NCI-H345 (cell line): ENCODE measurements around the gene AGTPBP1.

Source experiments
- DNase-seq: peaks from one replicate; lab custom pipeline; 2025; lab: John Stamatoyannopoulos, UW

AGTPBP1 gene

DNA sequence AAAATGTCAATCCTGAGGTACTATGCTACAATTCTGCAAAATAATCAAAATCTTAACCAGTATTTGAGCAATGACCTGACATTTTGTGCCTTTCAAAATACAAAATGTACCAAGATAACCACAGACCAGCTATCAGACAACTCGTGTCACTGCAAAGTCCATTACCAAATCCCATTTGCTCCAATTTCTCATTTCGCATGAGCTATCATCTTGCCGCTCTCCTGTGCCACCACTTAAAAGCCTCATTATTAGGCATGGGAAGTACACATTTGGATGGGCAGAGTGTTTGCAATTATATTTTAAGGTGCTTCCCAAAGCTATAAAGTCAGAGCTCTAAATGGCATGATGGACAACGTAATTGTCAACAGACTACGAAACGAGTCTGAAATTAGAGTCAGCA lies 205.2 kb downstream of the AGTPBP1 start:
- DNase-seq, result no peak

DNA sequence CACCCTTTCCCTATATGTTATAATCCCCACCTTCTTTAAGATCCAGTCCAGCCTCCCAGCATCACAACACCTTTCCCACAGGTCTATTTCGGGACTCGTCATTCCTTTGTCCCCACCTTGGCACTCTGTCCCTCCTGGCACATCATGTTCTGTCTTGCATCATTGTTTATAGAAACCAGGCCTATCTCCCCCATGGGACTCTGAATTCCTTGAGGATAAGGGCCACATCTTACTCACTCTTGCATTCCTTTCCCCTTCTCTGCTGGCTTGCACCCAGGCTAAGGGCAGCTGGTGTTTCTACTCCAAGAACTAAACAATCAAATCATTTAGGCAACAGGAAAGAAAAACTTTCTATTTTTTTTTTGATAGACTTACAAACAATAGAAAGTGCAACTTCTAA lies 205.7 kb downstream of the AGTPBP1 start:
- no peak for DNase-seq

DNA sequence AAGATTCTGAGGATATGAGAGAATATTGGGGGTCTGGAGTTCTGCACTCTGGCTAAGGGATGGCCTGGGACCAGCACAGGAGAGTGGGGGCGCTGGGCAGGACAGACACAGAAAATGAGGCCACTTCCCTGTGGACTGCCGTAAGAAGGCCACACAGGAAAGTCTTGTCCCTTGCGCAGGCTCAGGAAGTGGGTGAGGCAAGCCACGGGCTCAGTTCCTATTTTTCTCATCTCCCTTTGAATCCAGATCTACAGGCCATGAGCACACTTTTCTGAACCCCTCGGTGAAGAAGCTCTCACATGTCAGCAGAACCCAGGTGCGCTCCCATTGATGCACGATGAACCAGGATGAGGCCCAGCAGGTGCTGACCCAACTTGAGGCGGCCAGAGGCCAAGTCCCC lies 207.4 kb downstream of the AGTPBP1 start:
- no peak for DNase-seq

DNA sequence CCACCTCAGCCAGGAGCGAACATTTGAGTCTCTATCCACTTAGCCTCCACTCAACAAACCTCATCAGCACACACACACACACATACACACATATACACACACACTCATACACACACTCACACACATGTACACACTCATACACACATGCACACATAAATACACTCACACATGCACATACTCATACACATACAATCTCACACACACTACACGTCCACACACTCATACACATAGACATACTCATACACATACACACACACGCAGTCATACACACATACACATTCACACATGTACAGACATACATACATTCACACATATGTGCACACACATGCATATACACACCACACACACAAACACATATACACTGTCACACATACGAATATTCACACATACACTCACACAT lies 208.2 kb downstream of the AGTPBP1 start:
- no peak for DNase-seq

DNA sequence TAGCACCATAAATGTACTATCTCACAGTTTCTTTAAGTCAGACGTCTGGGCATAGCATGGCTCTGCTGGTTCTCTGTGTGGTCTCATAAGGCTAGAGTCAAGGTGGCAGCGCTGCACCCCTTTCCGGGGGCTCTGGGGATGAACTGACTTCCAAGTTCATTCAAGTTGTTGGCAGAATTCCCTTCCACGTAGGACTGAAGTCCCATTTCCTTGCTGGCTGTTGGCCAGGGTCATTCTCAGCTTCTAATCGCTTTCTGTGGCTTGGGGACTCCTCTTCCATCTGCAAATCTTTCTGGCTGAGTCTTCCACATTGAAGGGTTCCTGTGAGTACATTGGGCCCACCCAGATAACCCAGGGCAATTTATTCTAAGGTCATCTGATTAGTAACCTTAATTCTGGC lies 211.0 kb downstream of the AGTPBP1 start:
- DNase-seq, result no peak

DNA sequence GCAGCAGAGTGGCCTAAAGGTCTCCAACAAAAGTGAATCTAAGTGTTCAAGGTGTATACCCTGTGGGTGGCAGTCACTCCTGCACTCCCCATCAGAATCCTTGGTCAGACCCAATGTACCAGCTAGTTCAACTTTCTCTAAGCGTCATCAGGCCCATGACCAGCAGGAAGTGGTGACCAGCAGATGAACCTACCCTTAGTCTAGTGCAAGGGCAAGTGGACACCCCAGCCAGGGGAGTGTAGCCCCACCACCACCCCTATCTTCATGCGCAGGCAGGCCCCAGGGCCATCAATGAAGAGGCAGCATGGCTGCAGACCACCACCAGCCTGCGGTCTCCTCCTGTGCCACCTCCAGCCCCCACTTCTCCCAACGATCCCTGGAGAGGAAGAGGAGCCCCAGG lies 213.1 kb downstream of the AGTPBP1 start:
- DNase-seq, result no peak

DNA sequence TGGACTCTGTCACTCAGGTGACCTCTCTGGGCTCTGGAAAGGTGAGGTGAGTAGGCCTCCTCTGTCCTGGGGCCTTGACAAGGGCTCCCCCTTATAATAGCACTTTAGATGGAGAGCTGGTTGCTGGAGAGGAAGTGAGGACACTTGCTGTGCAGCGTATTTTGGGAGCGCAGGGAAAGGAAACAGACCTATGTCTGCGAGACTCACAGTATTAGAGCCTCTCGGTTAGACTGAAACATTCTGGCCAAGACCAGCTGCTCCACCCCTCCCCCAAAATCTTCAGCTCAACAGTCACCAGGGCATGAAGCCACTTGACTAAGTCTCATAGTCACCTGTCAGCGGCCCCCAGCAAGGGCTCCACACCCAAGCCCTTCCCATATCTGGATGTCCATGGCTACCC lies 213.6 kb downstream of the AGTPBP1 start:
- no peak for DNase-seq

DNA sequence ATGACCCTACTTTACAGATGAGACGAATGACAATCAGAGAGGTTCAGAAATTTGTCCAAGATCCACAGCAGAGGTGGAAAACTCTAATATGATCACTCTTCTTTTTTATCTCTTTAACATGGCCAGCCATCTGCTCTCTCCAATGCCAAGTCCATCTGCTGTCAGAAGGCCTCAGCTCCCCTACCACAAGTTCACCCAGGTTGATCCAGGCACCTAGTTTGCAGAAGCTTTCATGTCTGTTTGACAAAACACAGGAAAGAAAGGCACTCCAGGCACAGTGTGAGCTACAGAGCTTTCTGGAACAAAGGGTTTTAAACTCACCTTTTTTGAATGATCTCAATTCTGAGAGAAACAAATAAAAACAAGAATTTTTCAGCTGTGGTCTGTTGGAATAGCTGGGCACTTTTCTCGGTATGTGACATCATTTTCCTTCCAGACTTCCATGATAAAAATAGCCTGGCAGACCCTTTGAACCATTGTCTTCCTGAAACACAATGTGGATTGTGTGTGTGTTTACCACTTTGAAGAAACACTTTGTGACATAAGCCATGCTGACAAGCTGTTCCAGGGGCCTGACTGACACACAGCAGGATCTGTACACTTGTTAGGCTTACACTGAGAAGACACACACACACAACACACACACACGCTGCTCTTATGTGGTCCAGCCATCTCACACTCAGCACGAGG lies 214.3 kb downstream of the AGTPBP1 start:
- DNase-seq, result no peak

DNA sequence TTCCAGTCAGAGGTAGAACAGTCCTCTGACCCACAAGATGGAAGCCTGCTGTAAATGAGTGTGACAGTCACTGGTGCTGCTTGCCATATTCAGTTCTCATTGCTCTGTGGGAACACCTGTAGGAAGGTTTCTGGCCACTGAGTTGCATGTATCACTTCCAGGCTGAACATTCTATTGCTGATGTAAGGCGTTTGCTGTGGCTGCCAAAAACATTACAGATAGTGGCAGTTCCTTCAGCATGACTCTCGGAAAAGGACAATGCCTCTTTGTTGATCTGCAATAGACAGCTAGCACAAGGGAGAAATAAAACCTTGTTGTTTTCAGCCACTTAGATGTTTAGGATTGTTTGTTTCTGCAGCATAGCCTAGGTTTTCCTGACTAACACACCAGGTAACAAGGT lies 217.2 kb downstream of the AGTPBP1 start:
- DNase-seq, result no peak

DNA sequence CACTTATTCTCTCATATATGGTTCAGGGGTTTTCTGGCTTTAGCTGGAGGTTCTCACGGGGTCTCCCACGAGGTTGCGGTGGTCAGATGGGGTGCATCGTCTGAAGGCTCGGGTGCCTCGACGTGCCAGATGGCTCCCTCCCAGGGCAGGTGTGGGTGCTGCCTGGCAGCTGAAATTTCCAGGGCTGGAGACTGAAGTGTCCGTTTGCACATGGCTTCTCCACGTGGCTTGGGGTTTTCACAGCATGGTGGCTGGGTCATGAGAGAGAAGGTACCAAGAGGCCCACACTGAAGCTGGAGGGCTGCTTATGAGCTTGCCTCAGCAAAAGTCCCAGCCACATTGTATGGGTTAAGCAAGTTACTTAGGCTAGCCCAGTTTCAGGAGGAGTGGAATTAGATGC lies 218.6 kb downstream of the AGTPBP1 start:
- no peak for DNase-seq

DNA sequence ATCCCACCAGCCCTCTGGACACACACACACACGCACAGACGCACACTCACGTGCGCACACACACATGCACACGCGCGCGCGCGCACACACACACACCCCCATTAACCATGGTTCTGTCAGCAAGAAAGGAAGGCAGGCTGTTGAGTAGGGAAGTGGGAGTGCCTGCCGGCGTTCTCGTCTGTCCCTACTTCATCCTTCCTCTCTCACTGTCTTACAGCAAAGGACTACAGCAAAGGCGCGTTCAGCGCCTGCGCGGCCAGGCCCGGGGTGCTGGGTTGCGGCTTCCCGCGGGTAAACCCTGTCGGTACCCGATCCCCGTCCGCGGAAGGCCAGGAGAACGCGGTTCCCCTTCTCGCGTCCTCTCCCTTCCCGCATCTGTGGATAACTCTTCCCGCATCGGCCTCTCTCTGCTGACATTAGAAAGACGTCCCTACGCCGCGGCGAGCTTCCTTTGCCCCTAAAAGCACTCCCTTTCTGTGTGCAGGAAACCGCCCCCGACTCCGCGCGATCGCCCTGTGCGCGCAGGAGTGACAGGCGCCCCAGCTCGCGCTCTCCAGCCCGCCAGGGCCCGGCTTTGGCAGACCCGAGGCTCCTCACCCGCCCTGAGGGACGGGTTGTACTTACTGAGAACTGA lies 219.2 kb downstream of the AGTPBP1 start:
- DNase-seq, result peak; percentile 29

DNA sequence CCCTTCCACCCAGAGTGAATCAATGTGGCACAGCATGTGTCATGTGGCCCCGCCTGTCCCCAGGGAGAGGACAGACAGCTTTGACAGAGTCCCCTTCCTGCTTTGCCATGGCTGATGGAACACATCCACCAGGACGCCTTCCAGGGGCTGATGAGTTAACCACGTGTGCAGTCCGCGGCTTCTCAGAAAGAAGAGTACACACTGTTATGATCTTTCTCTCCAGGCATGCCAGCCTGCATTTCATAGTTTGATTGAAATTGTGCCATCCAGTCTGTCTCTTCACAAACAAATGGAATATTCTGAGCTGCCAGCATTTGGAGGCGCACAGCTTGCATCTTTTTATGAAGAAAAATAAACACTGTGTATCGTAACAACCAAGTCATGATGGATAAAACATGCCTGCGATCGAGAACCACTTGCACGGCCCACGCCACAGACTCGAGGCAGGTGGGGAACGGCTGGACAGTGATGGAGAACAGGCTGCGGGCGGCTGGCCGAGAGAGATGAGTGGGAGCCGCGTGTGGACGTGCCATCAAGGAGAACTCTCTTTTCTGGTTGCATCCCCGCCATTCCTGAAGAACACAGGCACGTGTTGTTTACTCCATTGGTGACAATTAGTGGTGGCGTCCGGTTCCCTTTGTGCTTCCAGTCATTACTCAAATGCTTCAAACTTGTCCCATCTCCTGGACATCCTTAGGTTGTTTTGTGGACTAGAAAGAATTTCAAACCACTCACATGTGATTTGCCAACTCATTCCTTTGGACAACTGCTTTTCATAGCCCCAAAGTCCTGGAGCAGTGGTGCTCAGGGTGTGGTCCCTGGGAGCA lies 220.2 kb downstream of the AGTPBP1 start:
- no peak for DNase-seq

DNA sequence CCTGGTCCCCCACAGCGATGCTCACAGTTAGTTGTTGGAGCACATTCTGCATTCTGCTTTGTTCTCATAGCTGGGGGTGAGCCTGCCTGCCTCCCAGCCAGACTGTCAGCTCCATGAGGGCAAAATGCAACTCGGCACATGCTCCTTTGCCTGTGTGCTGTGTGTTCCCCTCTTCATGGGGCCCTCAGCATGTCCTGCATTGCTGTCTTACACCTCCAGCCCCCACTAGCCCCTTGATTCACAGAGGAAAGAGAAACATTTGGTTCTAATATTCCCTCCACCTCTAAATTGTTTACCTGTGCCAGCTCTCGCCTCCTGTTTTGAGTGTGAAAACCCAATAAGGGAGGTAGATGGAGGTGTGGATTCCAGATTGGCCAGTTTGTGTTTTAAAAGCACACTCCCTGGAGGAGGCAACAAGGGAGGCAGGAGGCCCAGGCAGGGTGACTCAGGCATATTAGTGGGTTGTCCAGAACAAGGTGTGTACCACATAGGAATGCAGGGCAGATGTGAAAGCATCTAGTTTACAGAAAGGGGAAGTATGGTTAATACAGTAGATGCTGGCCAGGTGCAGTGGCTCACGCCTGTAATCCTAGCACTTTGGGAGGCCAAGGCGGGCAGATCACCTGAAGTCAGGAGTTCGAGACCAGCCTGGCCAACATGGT lies 224.6 kb downstream of the AGTPBP1 start:
- no peak for DNase-seq

DNA sequence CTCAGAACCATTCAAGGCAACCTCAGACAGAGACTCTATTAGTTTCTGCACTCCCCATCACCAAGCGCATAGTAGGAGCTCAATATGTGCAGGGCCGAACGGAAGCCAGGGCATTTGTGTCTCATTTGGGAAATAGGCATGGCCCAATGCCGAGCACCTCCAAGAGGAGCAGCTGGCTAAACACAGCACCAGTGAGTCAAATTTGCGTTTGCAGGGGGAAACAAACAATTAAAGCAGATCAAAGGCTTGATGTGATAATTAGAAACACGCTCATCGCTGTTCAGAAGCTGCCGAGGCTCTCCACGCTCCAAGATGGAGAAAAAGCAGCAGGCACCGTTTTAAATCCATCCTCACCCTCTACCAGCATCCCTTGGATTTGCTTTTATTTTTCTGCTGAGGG lies 225.3 kb downstream of the AGTPBP1 start:
- DNase-seq, result no peak

DNA sequence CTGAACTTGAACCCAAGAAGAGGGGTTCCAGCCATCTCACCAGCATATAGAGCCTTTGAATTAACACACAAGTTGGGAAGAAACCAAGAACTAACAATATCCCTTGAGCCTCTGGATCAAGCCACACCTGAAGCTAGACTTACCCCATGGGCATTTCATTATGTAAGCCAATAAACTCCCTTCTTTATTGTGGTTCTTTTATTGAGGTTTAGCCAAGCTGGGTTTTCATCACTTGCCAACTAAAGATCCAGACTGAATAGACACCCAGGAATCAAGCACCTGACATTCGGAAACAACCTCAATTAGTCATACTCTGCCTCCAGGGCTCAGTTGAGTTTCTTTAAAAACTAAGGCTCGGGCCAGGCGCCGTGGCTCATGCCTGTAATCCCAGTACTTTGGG lies 226.7 kb downstream of the AGTPBP1 start:
- DNase-seq, result no peak

DNA sequence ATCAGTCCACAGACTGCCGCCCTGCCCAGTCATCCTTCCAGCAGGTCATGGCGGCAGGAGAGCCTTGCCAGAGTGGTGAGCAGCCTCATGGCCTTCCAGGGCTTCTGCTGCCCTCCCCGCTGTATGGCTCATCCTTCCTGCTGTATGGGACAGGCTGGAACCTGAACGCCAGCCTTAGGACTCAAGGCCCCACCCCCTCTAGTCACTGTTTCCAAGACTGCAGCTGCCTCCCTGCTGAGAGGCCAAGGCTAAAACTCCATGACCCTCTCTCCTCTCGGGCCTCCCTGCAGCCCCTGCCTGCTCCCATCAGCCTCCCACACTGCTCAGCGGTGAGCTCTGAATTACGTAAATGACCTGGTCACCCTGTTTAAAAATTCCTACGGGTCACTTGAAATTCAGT lies 227.5 kb downstream of the AGTPBP1 start:
- DNase-seq, result no peak

DNA sequence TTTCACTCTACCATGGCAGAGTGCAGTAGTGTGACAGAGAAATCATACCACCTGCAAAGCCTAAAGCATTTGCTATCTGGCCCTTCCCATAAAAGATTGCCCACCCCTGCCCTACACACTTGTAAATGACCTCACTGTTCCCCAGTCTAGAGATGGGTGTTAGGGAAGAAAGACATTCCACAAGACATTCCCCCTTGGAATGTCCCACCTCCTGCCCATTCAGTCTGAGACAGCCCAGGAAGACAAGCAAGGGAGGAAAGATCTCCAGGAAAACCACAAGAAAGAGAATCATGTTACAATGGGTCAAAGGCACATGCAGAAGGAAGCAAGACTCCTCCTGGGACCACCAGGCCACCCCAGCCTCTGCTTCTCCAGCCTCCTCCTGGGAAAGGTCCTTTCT lies 230.0 kb downstream of the AGTPBP1 start:
- DNase-seq, result no peak

DNA sequence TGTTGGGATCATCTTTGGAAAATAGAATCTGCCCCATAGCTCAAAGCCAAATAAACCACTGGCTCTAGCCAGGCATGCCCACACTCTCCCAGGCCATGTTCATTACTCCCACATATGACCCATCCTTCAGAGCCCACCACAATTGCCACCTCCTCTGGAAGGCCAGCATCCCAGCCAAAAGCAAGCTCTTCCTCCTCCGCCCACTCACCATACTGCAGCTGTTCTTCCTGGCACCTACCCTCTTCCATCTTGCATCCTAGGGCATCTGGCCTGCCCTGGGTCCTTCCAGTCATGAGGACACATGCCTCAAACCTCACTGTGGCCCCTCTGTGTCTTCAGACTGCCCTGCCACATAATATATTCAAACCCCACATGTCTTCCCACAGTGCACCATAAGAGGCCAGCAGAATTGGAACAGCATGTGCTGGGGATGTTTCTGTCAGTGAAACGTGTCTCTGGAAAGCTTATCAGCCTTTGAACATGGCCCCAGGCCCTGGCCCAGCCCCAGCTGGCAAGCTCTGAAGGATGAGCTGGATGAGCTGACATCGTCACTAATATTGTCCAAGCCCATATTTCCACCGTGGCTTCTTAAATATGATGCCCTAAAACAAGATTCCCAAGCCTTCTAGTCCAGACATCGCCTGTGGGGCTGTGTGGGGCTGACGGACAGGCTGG lies 230.8 kb downstream of the AGTPBP1 start:
- no peak for DNase-seq

DNA sequence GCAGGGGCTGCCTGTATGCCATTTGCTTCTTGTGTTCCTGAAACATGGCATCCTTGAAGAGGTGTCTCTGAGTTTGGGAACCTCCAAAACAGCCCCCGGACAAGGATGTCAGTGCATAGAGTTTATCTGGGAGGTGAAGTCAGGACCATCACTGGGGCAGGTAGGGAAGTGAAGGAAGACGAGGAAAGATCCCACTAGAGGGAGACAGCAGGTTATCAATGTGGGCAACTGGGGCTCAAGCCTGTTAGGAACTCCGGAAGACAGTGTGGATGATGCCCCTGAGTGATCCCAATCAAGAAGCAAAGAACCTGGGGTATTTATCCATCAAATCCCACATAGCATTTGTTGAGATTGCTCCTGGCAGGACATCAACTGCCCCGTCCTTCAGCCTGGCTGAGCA lies 233.1 kb downstream of the AGTPBP1 start:
- no peak for DNase-seq

DNA sequence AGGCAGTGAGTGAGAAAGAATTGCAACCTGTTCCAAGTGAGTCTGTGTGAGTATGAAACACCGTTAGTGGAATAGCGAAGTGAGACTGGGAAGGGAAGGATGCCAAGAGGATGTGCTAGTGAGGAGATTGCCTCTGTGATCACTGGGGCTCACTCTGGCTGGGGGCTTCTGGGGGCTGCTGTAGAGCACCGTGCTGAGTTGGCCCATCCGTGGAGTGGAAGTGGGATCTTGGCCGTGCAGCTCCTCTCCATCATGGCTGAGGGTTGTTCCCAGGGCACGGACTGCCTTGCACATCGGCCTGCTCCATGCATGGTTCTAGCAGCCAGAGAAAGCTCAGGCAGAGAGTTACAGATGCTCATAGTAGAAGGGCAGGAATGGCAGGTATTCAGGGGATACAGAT lies 236.1 kb downstream of the AGTPBP1 start:
- DNase-seq, result no peak

DNA sequence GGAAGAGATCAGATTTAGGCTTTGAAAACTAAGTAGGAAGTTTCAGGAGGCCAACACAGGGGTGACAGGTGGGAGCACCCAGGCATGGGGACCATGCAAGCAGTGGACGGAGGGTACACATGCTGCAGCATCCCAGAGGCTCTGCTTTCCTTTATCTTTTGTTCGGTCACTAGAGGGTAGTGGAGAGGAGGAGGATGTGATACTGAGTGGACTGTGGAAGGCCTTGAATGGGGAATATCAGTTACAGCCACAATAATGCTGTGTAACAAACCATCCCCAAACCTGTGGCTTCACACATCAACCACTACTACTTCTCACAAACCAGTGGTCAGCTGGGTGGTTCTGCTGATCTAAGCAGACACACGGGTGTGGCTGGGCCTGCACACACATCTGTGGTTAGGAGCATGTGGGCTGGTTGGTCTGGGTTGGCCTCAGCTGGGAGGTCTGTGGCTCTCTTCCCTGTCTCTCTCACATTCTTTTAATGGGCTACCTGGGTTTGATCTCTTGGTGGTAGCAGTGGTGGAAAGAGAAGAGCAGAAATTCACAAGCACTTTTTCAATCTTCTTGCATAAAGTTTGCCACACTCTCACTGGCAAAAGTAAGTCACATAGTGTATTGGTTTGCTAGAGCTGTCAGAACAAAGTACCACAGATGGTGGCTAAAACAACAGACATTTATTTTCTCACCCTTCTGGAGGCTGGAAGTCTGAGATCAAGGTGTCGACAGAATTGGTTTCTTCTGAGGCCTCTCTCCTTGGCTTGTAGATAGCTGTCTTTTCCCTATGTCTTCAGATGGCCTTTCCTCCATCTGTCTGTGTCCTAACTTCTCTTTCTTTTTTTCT lies 238.7 kb downstream of the AGTPBP1 start:
- no peak for DNase-seq
